Measurements from ENCODE around the gene NPAS3.

Gene NPAS3

GRCh38 chr14:33412450-33412849 lies 473.8 kb downstream of the NPAS3 start:
- no peak overlapping the region for H3K4me3 ChIP-seq (ENCODE audit: low read depth, low read length)
- TF ChIP-seq CTCF (IDR thresholded peaks at IDR 0.05; ENCODE audit: low read depth, low read length): no peak

GRCh38 chr14:33413381-33413780 lies 474.7 kb downstream of the NPAS3 start:
- TF ChIP-seq CTCF (IDR thresholded peaks at IDR 0.05; ENCODE audit: low read depth, low read length): no peak
- H3K4me3 ChIP-seq (ENCODE audit: low read depth, low read length): no peak overlapping the region

- TF ChIP-seq CTCF (IDR thresholded peaks at IDR 0.05; ENCODE audit: low read depth, low read length): no peak
- H3K4me3 ChIP-seq (ENCODE audit: low read depth, low read length): no peak overlapping the region
These were observed 475.4 kb downstream of the NPAS3 start for GRCh38 chr14:33414041-33414440.

DNA sequence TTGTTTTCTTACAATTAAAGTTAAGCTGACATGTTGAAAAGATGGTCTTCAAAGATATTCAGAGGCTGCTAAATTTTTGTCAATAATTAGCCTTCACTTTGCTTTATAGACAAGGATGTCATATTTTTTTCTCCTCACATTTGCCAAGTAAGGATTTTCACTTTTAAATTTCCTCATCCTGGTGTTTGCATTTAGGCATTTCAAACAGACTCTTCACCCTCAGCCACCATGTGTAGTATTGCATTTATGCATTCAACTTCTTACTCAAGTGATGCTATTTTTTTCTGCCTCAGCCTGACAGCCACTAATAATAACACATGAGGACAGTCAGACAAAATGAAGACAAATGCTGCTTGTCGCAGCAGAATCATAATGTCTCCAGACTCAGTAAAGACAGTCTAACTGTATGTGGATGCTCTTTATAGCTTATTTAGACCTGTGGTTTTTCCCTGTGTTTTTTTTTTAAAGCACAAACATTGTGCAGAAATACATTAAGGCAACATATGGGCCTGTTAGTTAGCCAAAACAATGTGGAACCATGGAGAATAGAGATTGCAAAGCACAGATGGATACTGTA lies 481.5 kb downstream of the NPAS3 start:
- no peak for TF ChIP-seq CTCF (IDR thresholded peaks at IDR 0.05; ENCODE audit: low read depth, low read length)
- no peak overlapping the region for H3K4me3 ChIP-seq (ENCODE audit: low read depth, low read length)

DNA sequence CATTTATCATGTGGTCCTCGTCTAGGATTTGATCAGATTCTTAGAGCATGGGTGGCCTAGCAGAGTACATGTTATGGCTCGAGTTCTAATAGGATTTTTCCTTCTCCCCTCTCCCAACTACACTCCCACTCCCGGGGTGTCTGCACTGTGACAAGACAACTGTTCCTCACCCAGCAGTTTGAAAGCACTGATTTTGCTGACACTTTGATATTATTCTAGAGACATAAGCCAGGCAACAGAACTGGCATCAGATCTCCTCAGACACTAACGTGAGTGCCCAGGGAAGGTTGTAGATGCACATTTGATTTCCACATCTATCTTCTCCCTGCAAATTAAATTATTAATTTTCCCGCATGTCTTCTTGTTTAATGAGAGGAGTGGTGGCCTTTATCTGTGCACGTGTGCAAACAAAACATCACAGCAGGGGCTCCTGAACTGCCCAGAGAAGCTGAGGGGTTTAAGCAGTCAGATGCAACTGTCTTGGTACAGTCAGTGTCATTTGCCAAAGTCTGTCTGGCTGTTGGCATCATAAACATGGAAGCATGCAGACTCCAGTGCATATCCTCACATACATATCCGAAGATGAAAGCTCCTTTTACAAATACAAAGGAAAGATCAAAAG lies 491.8 kb downstream of the NPAS3 start:
- H3K4me3 ChIP-seq (ENCODE audit: low read depth, low read length): no peak overlapping the region

GRCh38 chr14:33432407-33433023 lies 493.8 kb downstream of the NPAS3 start:
- no peak for TF ChIP-seq CTCF (IDR thresholded peaks at IDR 0.05; ENCODE audit: low read depth, low read length)
- H3K4me3 ChIP-seq (ENCODE audit: low read depth, low read length): no peak overlapping the region

More for the DNA sequence above, 491.8 kb downstream of the NPAS3 start:
- TF ChIP-seq CTCF (IDR thresholded peaks at IDR 0.05; ENCODE audit: low read depth, low read length): no peak

DNA sequence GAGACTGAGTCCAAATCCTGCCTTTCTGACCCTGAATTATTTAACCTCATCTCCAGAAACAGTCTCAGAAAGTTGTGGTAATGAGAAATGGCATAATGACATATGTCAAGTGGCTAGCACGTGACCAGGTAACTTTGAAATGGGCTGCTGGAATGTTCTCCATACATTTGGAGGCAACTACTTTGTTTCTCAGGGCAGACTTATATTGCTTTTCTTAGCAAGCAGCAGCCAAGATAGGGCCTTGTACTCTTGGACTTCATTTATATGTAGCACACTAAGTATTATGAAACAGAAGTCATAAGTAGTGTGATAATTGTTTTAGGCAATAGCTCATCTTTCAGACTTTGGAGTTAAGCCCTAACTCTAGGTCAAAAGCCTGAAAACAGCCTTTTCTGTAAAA lies 494.7 kb downstream of the NPAS3 start:
- TF ChIP-seq CTCF (IDR thresholded peaks at IDR 0.05; ENCODE audit: low read depth, low read length): no peak
- H3K4me3 ChIP-seq (ENCODE audit: low read depth, low read length): no peak overlapping the region

All from WI38 (cell line).